Thoracic aorta (tissue), 2 donors: ENCODE measurements around the gene FAM177B. TPM values are rescaled to one million over a fixed set of nuclear protein-coding genes. Genes with fewer than 3 reads are reported as not detected.

Source experiments
- ATAC-seq: fragments of 150-250 bp; one replicate; pipeline ENCODE4 v1.8.0; 2017; ENCODE audit warnings: low read depth; ENCODE audit not compliant: insufficient number of reproducible peaks, low FRiP score
- DNase-seq: peaks from one replicate; pipeline ENCODE4 v3.0.0-alpha.2; 2020; ENCODE audit warnings: low spot score
- H3K27ac ChIP-seq, 2 donors: fragments of 200-600 bp; sonication (generic); 1 replicate in 1 of 2; 2 replicates in 1 of 2; pipeline ENCODE4 v1.5.1; 2016; ENCODE audit warnings: mild to moderate bottlenecking in 2 of 2, moderate library complexity in 2 of 2
- H3K27me3 ChIP-seq: fragments of 200-600 bp; sonication (generic); replicated peaks from 2 replicates; pipeline ENCODE4 v1.6.0; 2016; ENCODE audit warnings: mild to moderate bottlenecking; ENCODE audit not compliant: insufficient read depth
- H3K36me3 ChIP-seq: fragments of 200-600 bp; sonication (generic); one replicate; pipeline ENCODE4 v1.5.1; 2016
- H3K4me1 ChIP-seq, 2 donors: fragments of 200-600 bp; sonication (generic); 1 replicate in 1 of 2; 2 replicates in 1 of 2; pipeline versions ENCODE4 v1.5.1 to v1.6.0; 2016; ENCODE audit warnings: low read depth in 2 of 2, mild to moderate bottlenecking in 1 of 2; ENCODE audit not compliant: control insufficient read depth in 1 of 2
- H3K4me3 ChIP-seq: fragments of 200-600 bp; sonication (generic); 2 replicates; pipeline ENCODE4 v1.5.1; 2016; ENCODE audit warnings: mild to moderate bottlenecking
- H3K9me3 ChIP-seq: fragments of 200-600 bp; sonication (generic); 2 replicates; pipeline ENCODE4 v1.5.1; 2016
- CTCF ChIP-seq: fragments of 200-600 bp; sonication (generic); IDR thresholded peaks from one replicate; pipeline ENCODE4 v1.5.1; 2019; ENCODE audit warnings: antibody characterized with exemption
- total RNA-seq, 2 donors: library from RNA; depleted of rRNA; stranded (reverse); fragments of >200 nt; gene quantifications; one replicate each; pipeline versions ENCODE4 v1.1.0 to v1.2.3, GENCODE V29; 2016

Gene FAM177B
- total RNA-seq, 2 donors from 2014 or later = 3.1 TPM; not detected in 1

GRCh38 chr1:222790115-222790514 is 53.1 kb downstream of the FAM177B start:
- Histone ChIP-seq H3K9me3 (no peaks in the 10 kb centered on the region), H3K4me3 (no peak overlapping the region), H3K4me1 (no peaks in the 10 kb centered on the region), H3K27me3 (no peaks in the 10 kb centered on the region), H3K36me3 (no peaks in the 10 kb centered on the region), H3K27ac (no peak overlapping the region)
- no peak for TF ChIP-seq CTCF
- DNase-seq (no peak), ATAC-seq (no peak)

GRCh38 chr1:222790520-222790919 is 53.5 kb downstream of the FAM177B start:
- no peaks in the 10 kb centered on the region for H3K9me3 ChIP-seq

GRCh38 chr1:222791006-222791710 is 54.2 kb downstream of the FAM177B start:
- Histone ChIP-seq H3K4me3 (no peak overlapping the region), H3K27me3 (no peaks in the 10 kb centered on the region), H3K27ac (no peak overlapping the region), H3K4me1 (no peaks in the 10 kb centered on the region), H3K9me3 (no peaks in the 10 kb centered on the region), H3K36me3 (no peaks in the 10 kb centered on the region)
- no peak for TF ChIP-seq CTCF
- DNase-seq (no peak), ATAC-seq (no peak)

More at GRCh38 chr1:222790520-222790919, 53.5 kb downstream of the FAM177B start:
- no peaks in the 10 kb centered on the region for H3K36me3 ChIP-seq
- H3K27ac ChIP-seq = no peak overlapping the region
- ATAC-seq (no peak), DNase-seq (no peak)
- H3K27me3 ChIP-seq = no peaks in the 10 kb centered on the region
- H3K4me3 ChIP-seq = no peak overlapping the region
- TF ChIP-seq CTCF = no peak
- H3K4me1 ChIP-seq = no peaks in the 10 kb centered on the region

GRCh38 chr1:222792744-222793143 is 55.7 kb downstream of the FAM177B start:
- Histone ChIP-seq H3K4me3 (no peak overlapping the region), H3K27me3 (no peaks in the 10 kb centered on the region), H3K36me3 (no peaks in the 10 kb centered on the region), H3K4me1 (no peaks in the 10 kb centered on the region), H3K9me3 (no peaks in the 10 kb centered on the region), H3K27ac (no peak overlapping the region)
- TF ChIP-seq CTCF = peak; percentile 46
- ATAC-seq (no peak), DNase-seq (no peak)

GRCh38 chr1:222794656-222795474 is 57.9 kb downstream of the FAM177B start:
- no peaks in the 10 kb centered on the region for H3K4me1 ChIP-seq

More at GRCh38 chr1:222794656-222795474, 57.9 kb downstream of the FAM177B start:
- no peak for TF ChIP-seq CTCF
- DNase-seq (no peak), ATAC-seq (no peak)
- Histone ChIP-seq H3K36me3 (no peaks in the 10 kb centered on the region), H3K4me3 (no peak overlapping the region), H3K9me3 (no peaks in the 10 kb centered on the region), H3K27me3 (no peaks in the 10 kb centered on the region), H3K27ac (no peak overlapping the region)
